SU-DHL-6 (cell line): ENCODE measurements around the gene RALGDS.
"Not testable (repeated sequence)": the region's sequence is repeated elsewhere in the genome, so short reads cannot be mapped to it uniquely, and the experiment has no call there.

Source experiments
- H2AFZ ChIP-seq: fragments of 200-600 bp; sonication (generic); 2 replicates; pipeline ENCODE4 v1.6.1; 2014; ENCODE audit warnings: low read depth, mild to moderate bottlenecking, moderate library complexity, mixed read lengths, antibody characterized with exemption, low read length; ENCODE audit not compliant: severe bottlenecking
- H3F3A ChIP-seq: fragments of 200-600 bp; shearing (Covaris generic); 2 replicates; pipeline ENCODE4 v1.6.0; 2016; ENCODE audit warnings: antibody characterized with exemption, mild to moderate bottlenecking; ENCODE audit not compliant: insufficient read depth
- H3K27ac ChIP-seq: fragments of 200-600 bp; sonication (generic); 2 replicates; pipeline ENCODE4 v1.5.1; 2016; ENCODE audit warnings: low read depth, mild to moderate bottlenecking, low read length, moderate library complexity, mixed read lengths
- H3K27me3 ChIP-seq: fragments of 200-600 bp; sonication (generic), shearing (Covaris generic); 2 replicates; pipeline ENCODE4 v1.6.0; 2014; ENCODE audit warnings: mild to moderate bottlenecking, low read length
- H3K36me3 ChIP-seq: fragments of 200-600 bp; sonication (generic); 2 replicates; pipeline ENCODE4 v1.6.1; 2014; ENCODE audit warnings: mild to moderate bottlenecking, low read length, mixed read lengths
- H3K4me2 ChIP-seq: fragments of 300-600, 200-600 bp; shearing (Covaris generic), sonication (generic); 2 replicates; pipeline ENCODE4 v1.6.0; 2014; ENCODE audit warnings: low read length, low read depth, mild to moderate bottlenecking; ENCODE audit not compliant: poor library complexity, severe bottlenecking
- H3K4me3 ChIP-seq: fragments of 200-600 bp; sonication (generic); 2 replicates; pipeline ENCODE4 v1.5.1; 2014; ENCODE audit warnings: antibody characterized with exemption, low read length, mild to moderate bottlenecking, mixed read lengths; ENCODE audit not compliant: insufficient read depth, poor library complexity, severe bottlenecking
- H3K79me2 ChIP-seq: fragments of 200-600 bp; sonication (generic); 2 replicates; pipeline ENCODE4 v1.6.1; 2014; ENCODE audit warnings: mild to moderate bottlenecking, low read length, moderate library complexity; ENCODE audit not compliant: insufficient read depth
- H3K9ac ChIP-seq: fragments of 200-600 bp; sonication (generic); 2 replicates; pipeline ENCODE4 v1.7.0; 2014; ENCODE audit warnings: mild to moderate bottlenecking, low read length
- H3K9me2 ChIP-seq: fragments of 200-600 bp; sonication (generic); replicated peaks from 2 replicates; pipeline ENCODE4 v1.6.1; 2014; ENCODE audit warnings: low read length; ENCODE audit not compliant: insufficient read depth
- H3K9me3 ChIP-seq: fragments of 200-600 bp; sonication (generic); 2 replicates; pipeline ENCODE4 v1.6.1; 2014; ENCODE audit warnings: low read length, mixed read lengths; ENCODE audit not compliant: insufficient read depth
- H4K20me1 ChIP-seq: fragments of 200-600 bp; sonication (generic); 2 replicates; pipeline ENCODE4 v1.6.1; 2014; ENCODE audit warnings: low read depth, mild to moderate bottlenecking, antibody characterized with exemption, low read length, moderate library complexity, mixed read lengths
- CTCF ChIP-seq: fragments of 200-600 bp; sonication (generic); IDR thresholded peaks from one replicate; pipeline ENCODE4 v1.5.1; 2017; ENCODE audit warnings: antibody characterized with exemption, mild to moderate bottlenecking, low read length, moderate library complexity; ENCODE audit not compliant: insufficient read depth, poor library complexity, severe bottlenecking
- EZH2phosphoT487 ChIP-seq: fragments of 200-600 bp; sonication (generic), shearing (Covaris generic); conservative IDR thresholded peaks from 2 replicates; pipeline ENCODE4 v1.6.1; 2018; ENCODE audit warnings: mild to moderate bottlenecking, antibody characterized with exemption, low read length, moderate library complexity, mixed read lengths

Gene RALGDS

GRCh38 chr9:133098104-133098754, 22.8 kb downstream of the RALGDS start:
- peaks cover 4% of the 10 kb centered on the region; the same call in 1 of the 2 replicates for H3K36me3 ChIP-seq
- H3K9me2 ChIP-seq = no peaks in the 10 kb centered on the region
- no peak overlapping the region for H2AFZ ChIP-seq

GRCh38 chr9:133094842-133095393, 26.1 kb downstream of the RALGDS start:
- H3K4me2 ChIP-seq = no peak overlapping the region
- H4K20me1 ChIP-seq = no peaks in the 10 kb centered on the region
- H3K27ac ChIP-seq = no peak overlapping the region
- no peak overlapping the region for H3K4me3 ChIP-seq
- H3F3A ChIP-seq = no peaks in the 10 kb centered on the region
- H3K9me3 ChIP-seq = no peaks in the 10 kb centered on the region
- peaks cover 4% of the 10 kb centered on the region; the same call in 1 of the 2 replicates for H3K36me3 ChIP-seq
- H3K27me3 ChIP-seq = no peaks in the 10 kb centered on the region
- no peak overlapping the region for H2AFZ ChIP-seq
- no peaks in the 10 kb centered on the region for H3K79me2 ChIP-seq
- no peaks in the 10 kb centered on the region for H3K9me2 ChIP-seq
- H3K9ac ChIP-seq = no peak overlapping the region
- TF ChIP-seq EZH2phosphoT487 (no peak), CTCF (no peak)

More at GRCh38 chr9:133098104-133098754, 22.8 kb downstream of the RALGDS start:
- no peak overlapping the region for H3K4me2 ChIP-seq
- H3K27ac ChIP-seq = no peak overlapping the region
- no peaks in the 10 kb centered on the region for H3K79me2 ChIP-seq
- TF ChIP-seq EZH2phosphoT487 = no peak
- no peak for TF ChIP-seq CTCF
- no peaks in the 10 kb centered on the region for H4K20me1 ChIP-seq
- no peak overlapping the region for H3K4me3 ChIP-seq
- H3K9ac ChIP-seq = no peak overlapping the region
- H3F3A ChIP-seq = no peaks in the 10 kb centered on the region
- no peaks in the 10 kb centered on the region for H3K27me3 ChIP-seq
- H3K9me3 ChIP-seq = no peaks in the 10 kb centered on the region

- H3K36me3 ChIP-seq, H3K9me2 ChIP-seq: not testable (repeated sequence)
Measured at GRCh38 chr9:133094351-133094750, 26.7 kb downstream of the RALGDS start.

GRCh38 chr9:133090752-133091385, 30.2 kb downstream of the RALGDS start:
- H3K9me3 ChIP-seq = no peaks in the 10 kb centered on the region
- H3K9ac ChIP-seq = no peak overlapping the region
- H4K20me1 ChIP-seq = no peaks in the 10 kb centered on the region
- TF ChIP-seq EZH2phosphoT487 (no peak), CTCF (no peak)
- no peaks in the 10 kb centered on the region for H3K27me3 ChIP-seq
- no peak overlapping the region for H3K4me3 ChIP-seq
- H3K79me2 ChIP-seq = no peaks in the 10 kb centered on the region
- no peak overlapping the region for H3K4me2 ChIP-seq
- no peak overlapping the region for H3K27ac ChIP-seq
- no peaks in the 10 kb centered on the region for H3K36me3 ChIP-seq
- no peaks in the 10 kb centered on the region for H3F3A ChIP-seq
- H2AFZ ChIP-seq = no peak overlapping the region
- no peaks in the 10 kb centered on the region for H3K9me2 ChIP-seq

More at GRCh38 chr9:133094351-133094750, 26.7 kb downstream of the RALGDS start:
- H3F3A ChIP-seq, H4K20me1 ChIP-seq, H3K27ac ChIP-seq, H3K79me2 ChIP-seq, H3K4me3 ChIP-seq, H3K4me2 ChIP-seq, H3K27me3 ChIP-seq, H3K9ac ChIP-seq, H2AFZ ChIP-seq, H3K9me3 ChIP-seq: not testable (repeated sequence)
